D341Med (cell line): ENCODE results near the gene TNS1.

Experiments used
- DNase-seq: peaks from one replicate; pipeline ENCODE4 v3.0.0; 2012; ENCODE audit warnings: low spot score

The TNS1 gene

GRCh38 chr2:217912098-217913024 lies 90.4 kb downstream of the TNS1 start:
- no peak for DNase-seq

- no peak for DNase-seq
Measured at GRCh38 chr2:217911283-217912097, 91.3 kb downstream of the TNS1 start.

GRCh38 chr2:217910875-217911212 lies 92.0 kb downstream of the TNS1 start:
- DNase-seq = no peak

GRCh38 chr2:217909156-217909820 lies 93.5 kb downstream of the TNS1 start:
- no peak for DNase-seq

GRCh38 chr2:217908544-217908943 lies 94.3 kb downstream of the TNS1 start:
- no peak for DNase-seq

- no peak for DNase-seq
Measured at GRCh38 chr2:217907266-217907665, 95.5 kb downstream of the TNS1 start.

- no peak for DNase-seq
Measured at GRCh38 chr2:217906798-217907197, 96.0 kb downstream of the TNS1 start.

- no peak for DNase-seq
Measured at GRCh38 chr2:217905896-217906295, 96.9 kb downstream of the TNS1 start.

GRCh38 chr2:217905395-217905794 lies 97.4 kb downstream of the TNS1 start:
- DNase-seq = no peak

GRCh38 chr2:217904614-217904965 lies 98.2 kb downstream of the TNS1 start:
- DNase-seq = no peak

GRCh38 chr2:217903859-217904613 lies 98.8 kb downstream of the TNS1 start:
- no peak for DNase-seq

GRCh38 chr2:217903142-217903858 lies 99.5 kb downstream of the TNS1 start:
- DNase-seq = no peak

- DNase-seq = no peak
Measured at GRCh38 chr2:217902379-217903141, 100.2 kb downstream of the TNS1 start.

- DNase-seq = no peak
Measured at GRCh38 chr2:217901835-217902378, 100.9 kb downstream of the TNS1 start.

- DNase-seq = no peak
Measured at GRCh38 chr2:217901400-217901799, 101.4 kb downstream of the TNS1 start.

- no peak for DNase-seq
Measured at GRCh38 chr2:217900780-217901360, 101.9 kb downstream of the TNS1 start.

- DNase-seq = no peak
Measured at GRCh38 chr2:217900010-217900779, 102.6 kb downstream of the TNS1 start.

- DNase-seq = no peak
Measured at GRCh38 chr2:217899231-217900009, 103.4 kb downstream of the TNS1 start.
